Measurements from ENCODE around the gene NDUFAF8. TPM values are rescaled to one million over a fixed set of nuclear protein-coding genes. Genes with fewer than 3 reads are reported as not detected.

Gene NDUFAF8
- total RNA-seq, 1 donor from 2014 or later: 39.7 TPM

GRCh38 chr17:81276781-81277180 is 37.7 kb downstream of the NDUFAF8 start:
- Mint-ChIP-seq H3K27me3 (ENCODE audit: low read depth) (no peaks in the 10 kb centered on the region), H3K4me1 (ENCODE audit: low read depth) (no peaks in the 10 kb centered on the region), H3K9me3 (ENCODE audit: low read depth) (no peaks in the 10 kb centered on the region), H3K27ac (ENCODE audit: unreplicated experiment) (no peak overlapping the region), H3K36me3 (ENCODE audit: low read depth) (peaks cover 26% of the 10 kb centered on the region), H3K4me3 (ENCODE audit: unreplicated experiment) (no peak overlapping the region)
- no peak for TF ChIP-seq CTCF (IDR thresholded peaks at IDR 0.05)
- DNase-seq (ENCODE audit: low spot score): no peak

GRCh38 chr17:81277421-81277820 is 38.3 kb downstream of the NDUFAF8 start:
- H3K27me3 Mint-ChIP-seq (ENCODE audit: low read depth): no peaks in the 10 kb centered on the region
- H3K9me3 Mint-ChIP-seq (ENCODE audit: low read depth): no peaks in the 10 kb centered on the region
- H3K36me3 Mint-ChIP-seq (ENCODE audit: low read depth): peaks cover 26% of the 10 kb centered on the region
- no peak for DNase-seq (ENCODE audit: low spot score)
- TF ChIP-seq CTCF (IDR thresholded peaks at IDR 0.05): no peak
- no peak overlapping the region for H3K4me3 Mint-ChIP-seq (ENCODE audit: unreplicated experiment)
- no peaks in the 10 kb centered on the region for H3K4me1 Mint-ChIP-seq (ENCODE audit: low read depth)
- no peak overlapping the region for H3K27ac Mint-ChIP-seq (ENCODE audit: unreplicated experiment)

- Mint-ChIP-seq H3K9me3 (ENCODE audit: low read depth) (no peaks in the 10 kb centered on the region), H3K27ac (ENCODE audit: unreplicated experiment) (no peak overlapping the region), H3K27me3 (ENCODE audit: low read depth) (no peaks in the 10 kb centered on the region), H3K4me1 (ENCODE audit: low read depth) (no peaks in the 10 kb centered on the region), H3K36me3 (ENCODE audit: low read depth) (peaks cover 20% of the 10 kb centered on the region), H3K4me3 (ENCODE audit: unreplicated experiment) (no peak overlapping the region)
- TF ChIP-seq CTCF (IDR thresholded peaks at IDR 0.05): no peak
- no peak for DNase-seq (ENCODE audit: low spot score)
Observed at GRCh38 chr17:81277946-81278693, 39.0 kb downstream of the NDUFAF8 start.

- no peak for TF ChIP-seq CTCF (IDR thresholded peaks at IDR 0.05)
- Mint-ChIP-seq H3K27me3 (ENCODE audit: low read depth) (no peaks in the 10 kb centered on the region), H3K4me1 (ENCODE audit: low read depth) (no peaks in the 10 kb centered on the region), H3K9me3 (ENCODE audit: low read depth) (no peaks in the 10 kb centered on the region), H3K27ac (ENCODE audit: unreplicated experiment) (no peak overlapping the region), H3K4me3 (ENCODE audit: unreplicated experiment) (no peak overlapping the region), H3K36me3 (ENCODE audit: low read depth) (peaks cover 20% of the 10 kb centered on the region)
- no peak for DNase-seq (ENCODE audit: low spot score)
Observed at GRCh38 chr17:81278831-81279230, 39.7 kb downstream of the NDUFAF8 start.

GRCh38 chr17:81279278-81280275 is 40.5 kb downstream of the NDUFAF8 start:
- no peaks in the 10 kb centered on the region for H3K27me3 Mint-ChIP-seq (ENCODE audit: low read depth)
- no peaks in the 10 kb centered on the region for H3K4me1 Mint-ChIP-seq (ENCODE audit: low read depth)
- peaks cover 23% of the 10 kb centered on the region for H3K36me3 Mint-ChIP-seq (ENCODE audit: low read depth)
- H3K27ac Mint-ChIP-seq (ENCODE audit: unreplicated experiment): no peak overlapping the region
- H3K9me3 Mint-ChIP-seq (ENCODE audit: low read depth): no peaks in the 10 kb centered on the region
- no peak overlapping the region for H3K4me3 Mint-ChIP-seq (ENCODE audit: unreplicated experiment)
- no peak for TF ChIP-seq CTCF (IDR thresholded peaks at IDR 0.05)
- DNase-seq (ENCODE audit: low spot score): no peak

Data from chondrocyte (in vitro differentiated cells).